Stimulated activated CD4-positive, alpha-beta T cell treated with anti-CD3 and anti-CD28 coated beads, Interleukin-1b, Interleukin-23, amount 100 ng/mL, for 4 hours (primary cell): ENCODE results near the gene CCDC86.
A peak's percentile ranks its signal among the peaks of the same experiment; 100 is the strongest.
"Not testable (repeated sequence)": the region's sequence is repeated elsewhere in the genome, so short reads cannot be mapped to it uniquely, and the experiment has no call there.

Experiments
- DNase-seq, 2 donors: peaks; one replicate each; pipeline ENCODE4 v3.0.0-alpha.2; 2020; ENCODE audit warnings: low read depth in 2 of 2

The CCDC86 gene

GRCh38 chr11:60841797-60842667 lies at the start of gene CCDC86:
CCDC86 (plus strand) TSS chr11:60842113; CDS start chr11:60842125, 12 bp downstream.
- DNase-seq: peak; percentile 98 to 99

DNA sequence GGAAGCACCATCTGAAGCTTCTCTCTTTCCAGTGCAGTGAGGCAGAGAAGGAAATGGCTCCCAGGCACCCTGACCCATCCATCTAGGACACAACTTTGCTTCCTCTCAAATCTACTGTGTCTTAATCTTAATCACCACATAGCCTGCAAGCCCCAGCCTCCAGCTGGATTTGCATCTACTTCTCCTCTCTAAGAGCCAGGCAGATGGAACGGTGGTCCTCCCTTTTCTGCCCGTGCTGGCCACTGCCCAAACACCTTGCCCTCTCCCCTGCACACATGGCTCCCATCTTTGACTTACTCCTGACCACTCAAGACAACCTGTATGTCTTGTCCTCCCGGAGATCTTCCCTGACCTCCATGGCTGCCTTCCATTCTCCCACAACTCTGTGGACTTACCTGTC lies 49.4 kb upstream of the CCDC86 start:
- DNase-seq: no peak

- no peak for DNase-seq
Measured at GRCh38 chr11:60795291-60795690, 46.6 kb upstream of the CCDC86 start.

DNA sequence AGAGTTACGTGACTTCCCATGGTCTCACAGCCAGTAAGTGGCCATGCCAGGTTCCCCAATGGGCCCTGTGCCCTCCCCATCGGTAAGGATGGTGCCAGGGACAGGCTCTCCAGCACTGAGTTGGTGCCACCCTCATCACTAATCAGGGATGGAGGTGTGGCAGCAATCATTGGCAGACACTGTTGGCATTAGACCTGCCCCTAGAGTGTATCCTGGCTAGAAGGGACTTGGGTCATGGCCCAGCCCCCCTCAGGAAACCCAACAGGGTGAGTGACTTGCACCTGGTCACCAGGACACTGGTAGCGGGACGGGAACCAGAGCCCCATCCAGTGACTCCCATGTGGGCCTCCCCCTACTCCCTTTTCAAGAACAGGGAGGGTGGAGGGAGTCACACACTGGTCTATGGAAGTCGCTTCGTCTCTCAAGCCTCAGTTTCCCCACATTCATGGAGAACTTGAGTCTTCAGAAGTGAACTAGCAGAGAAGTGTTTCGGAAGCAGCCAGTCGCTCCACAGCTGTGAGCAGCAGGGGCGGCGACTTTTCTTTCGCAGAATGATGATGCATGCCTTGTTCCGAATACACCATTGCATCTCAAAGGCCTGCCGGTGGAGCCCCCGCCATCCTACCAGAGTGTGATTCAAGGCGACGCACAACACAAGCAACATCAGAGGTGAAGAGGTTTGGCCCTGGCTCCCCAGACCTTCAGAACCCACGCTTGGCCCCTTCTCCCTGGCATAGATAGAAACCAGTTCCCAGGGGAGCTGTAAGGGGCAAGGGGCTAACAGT lies 43.9 kb upstream of the CCDC86 start:
- no peak for DNase-seq

DNA sequence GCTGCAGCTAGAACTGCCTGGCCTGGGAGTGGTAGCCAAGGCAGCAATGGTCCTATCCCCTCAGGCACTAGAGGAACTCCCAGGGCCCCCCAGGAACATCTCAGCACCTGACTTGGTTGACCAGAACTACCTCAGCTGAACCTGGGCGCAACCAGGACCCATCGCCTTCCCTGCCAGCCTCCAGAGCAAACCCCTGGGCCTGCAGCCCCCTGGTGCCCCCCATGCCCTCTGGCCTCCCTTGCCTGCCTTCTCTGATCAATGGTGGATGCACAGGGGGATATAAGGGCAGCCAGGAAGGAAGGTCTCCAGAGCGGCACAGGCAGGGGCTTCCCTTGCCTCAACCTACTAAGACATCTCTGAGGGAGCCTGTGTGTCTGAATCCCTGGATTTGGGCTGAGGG lies 43.3 kb upstream of the CCDC86 start:
- no peak for DNase-seq

DNA sequence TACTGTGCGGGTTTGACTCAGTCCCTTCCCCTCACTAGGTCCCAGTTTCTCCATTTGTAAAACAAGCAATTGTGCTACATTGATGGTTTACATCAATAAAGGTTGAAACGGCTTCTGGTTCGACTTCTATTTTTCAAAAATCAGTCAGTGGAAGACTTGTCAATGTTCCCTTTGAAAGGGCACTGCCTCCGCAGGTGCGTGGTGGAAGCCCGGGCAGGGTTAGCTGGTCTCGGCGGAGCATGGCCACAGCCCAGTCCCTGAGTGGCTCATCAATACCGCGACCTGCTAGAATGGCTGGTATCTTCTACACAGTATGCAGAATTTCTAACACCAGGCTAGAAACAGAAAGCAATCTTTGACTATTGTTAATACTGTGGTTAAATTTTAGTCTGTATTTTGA lies 40.7 kb upstream of the CCDC86 start:
- no peak for DNase-seq

DNA sequence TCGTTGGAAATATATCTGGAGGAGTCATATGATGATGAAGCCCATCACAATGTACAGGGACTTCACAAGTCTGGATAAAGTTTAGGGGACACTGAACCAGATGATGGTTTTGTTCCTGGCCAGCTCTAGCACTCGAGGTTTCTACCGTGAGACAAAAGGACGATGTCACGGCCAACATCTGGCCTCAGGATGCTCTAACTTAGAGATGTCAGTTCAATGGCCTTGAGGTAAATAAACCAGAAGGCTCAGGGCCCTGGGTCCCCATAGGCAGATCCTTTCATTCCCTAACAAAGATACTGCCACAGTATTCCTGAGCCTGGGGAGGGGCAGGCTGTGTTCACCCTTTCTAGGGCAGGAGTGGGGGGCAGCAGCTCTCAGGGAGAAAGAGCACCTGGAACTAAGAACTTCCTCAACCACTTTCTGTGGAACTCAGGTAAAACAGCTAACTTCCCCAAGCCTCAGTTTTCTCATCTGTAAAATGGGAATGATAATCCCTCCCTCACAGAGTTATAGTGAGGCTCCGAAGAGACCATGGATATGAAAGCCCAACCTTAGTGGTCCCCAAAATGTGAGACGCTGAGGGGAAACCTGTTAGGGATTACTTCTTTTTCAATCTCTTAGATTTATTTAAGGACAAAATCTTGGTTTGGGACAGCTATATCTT lies 38.5 kb upstream of the CCDC86 start:
- no peak for DNase-seq

DNA sequence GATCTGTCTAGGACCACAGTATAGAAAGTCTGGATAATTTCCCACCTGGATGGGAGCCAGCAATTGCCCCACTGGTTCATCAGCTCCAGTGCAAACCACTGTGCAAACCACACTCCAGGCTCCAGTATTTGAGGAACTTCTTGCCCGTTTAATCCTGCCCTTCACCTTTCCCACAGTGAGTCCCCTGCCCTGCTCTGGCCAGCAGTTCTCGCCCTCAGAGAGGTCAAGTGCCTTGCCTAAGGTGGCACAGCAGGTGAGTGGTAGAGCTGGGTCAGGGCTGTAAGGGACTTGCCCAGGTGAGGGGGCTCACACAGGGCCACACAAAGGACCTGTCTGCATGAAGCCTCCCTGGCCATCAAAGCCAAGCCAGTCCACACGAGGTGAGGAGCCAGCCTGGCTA lies 32.7 kb upstream of the CCDC86 start:
- no peak for DNase-seq

DNA sequence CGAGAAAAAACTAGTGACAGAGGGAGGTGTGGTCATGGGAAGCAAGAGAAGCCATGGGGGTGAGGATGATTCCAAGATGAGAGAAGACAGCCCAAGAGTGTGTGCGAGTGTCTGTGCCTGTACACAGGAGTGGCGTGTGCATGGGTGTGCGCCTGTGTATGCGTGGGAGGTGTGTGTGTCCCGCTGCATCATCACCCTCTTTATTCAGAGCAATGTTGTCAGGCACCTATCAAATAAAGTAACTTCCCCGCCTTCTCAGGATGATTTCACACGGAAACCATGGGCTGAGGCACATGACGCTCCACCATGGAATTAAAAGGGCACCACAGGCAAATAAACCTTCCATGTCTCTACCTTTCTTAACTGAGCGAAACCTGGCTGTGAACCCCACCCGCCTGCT lies 32.2 kb upstream of the CCDC86 start:
- no peak for DNase-seq

- DNase-seq: no peak
Measured at GRCh38 chr11:60810151-60810550, 31.8 kb upstream of the CCDC86 start.

DNA sequence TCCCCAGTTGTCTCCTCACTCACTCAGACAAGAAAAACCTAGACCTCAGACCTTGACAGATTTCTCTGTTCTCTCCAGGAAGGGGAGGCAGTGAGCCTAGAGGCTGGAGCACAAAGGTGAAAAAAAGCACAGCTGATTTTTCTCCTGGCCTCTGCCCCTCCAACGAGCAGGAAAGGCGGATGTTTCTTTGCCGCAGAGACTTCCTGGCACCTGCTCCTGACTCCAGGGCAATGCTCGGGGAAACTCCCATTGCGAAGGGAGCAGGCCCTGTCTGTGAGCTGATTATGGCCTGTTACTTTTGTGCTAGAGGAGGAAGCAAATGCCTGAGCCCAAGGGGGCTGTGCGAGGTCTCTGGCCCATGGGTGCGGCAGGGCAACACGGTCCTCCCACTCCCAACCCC lies 31.3 kb upstream of the CCDC86 start:
- no peak for DNase-seq

GRCh38 chr11:60813324-60813723 lies 28.6 kb upstream of the CCDC86 start:
- no peak for DNase-seq

GRCh38 chr11:60814112-60814511 lies 27.8 kb upstream of the CCDC86 start:
- no peak for DNase-seq

GRCh38 chr11:60816590-60817157 lies 25.2 kb upstream of the CCDC86 start:
- no peak for DNase-seq

DNA sequence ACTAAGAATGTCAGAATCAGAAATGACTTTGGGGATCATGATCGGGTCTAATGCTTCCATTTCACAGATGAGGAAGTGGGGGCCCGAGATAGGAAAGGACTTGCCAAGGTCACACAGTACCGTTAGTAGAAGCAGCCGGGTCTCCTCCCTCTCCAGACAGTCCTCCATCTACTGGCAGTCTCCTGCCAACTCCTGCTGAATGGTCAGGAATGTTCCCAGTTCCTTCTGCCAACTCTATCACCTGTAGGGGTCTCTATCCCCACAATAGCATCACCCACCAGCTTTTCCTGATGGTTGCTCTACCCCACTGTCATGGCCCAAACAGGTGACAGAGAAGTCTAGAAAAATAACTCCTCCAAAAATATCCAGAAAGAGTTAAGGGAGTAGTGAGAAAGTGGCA lies 23.9 kb upstream of the CCDC86 start:
- DNase-seq: no peak

DNA sequence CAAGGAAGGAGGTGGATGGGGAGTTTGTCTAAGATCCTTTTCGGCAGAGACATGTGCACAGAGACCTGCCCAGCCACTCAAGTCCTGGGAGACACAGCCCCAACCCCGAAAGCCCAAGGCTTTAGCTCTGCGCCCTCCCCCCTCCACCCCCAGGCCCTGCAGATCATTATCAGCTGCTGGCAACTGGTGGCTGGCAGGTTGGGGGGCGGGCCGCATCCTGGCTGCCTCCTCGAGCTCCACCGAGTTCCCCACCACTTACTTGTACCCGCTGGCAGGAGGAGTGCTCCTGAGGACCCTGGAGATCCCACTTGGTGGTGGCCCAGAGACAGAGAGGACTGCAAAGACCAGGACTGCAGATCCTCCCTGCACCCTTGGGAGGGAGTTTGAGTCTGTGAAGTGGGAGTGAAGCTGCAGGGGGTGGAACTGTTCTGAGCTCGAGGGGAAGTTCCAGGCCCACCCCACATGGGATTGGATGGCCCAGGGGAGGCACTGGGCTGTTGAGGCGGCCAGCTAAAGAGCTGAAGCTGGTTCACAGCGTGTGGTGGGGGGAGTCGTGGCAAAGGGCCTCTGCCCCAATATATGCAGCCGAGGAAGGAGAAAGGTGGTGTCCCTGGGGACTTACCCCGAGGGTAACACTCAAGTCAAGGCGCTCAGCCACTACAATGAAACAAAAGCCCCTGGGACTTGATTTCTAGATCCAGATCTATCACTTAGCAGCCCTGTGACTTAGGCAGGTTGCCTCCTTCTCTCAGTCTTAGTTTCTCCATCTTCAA lies 19.9 kb upstream of the CCDC86 start:
- DNase-seq: no peak

DNA sequence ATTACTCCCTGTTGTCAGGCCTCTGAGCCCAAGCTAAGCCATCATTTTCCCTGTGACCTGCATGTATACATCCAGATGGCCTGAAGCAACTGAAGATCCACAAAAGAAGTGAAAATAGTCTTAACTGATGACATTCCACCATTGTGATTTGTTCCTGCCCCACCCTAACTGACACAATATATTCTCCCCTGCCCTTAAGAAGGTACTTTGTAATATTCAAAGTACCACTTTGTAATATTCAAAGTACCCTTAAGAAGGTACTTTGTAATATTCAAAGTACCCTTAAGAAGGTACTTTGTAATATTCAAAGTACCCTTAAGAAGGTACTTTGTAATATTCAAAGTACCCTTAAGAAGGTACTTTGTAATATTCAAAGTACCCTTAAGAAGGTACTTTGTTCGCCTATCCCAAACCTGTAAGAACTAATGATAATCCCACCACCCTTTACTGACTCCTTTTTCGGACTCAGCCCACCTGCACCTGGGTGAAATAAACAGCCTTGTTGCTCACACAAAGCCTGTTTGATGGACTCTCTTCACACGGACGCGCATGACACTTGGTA lies 18.1 kb upstream of the CCDC86 start:
- DNase-seq: not testable (repeated sequence)

DNA sequence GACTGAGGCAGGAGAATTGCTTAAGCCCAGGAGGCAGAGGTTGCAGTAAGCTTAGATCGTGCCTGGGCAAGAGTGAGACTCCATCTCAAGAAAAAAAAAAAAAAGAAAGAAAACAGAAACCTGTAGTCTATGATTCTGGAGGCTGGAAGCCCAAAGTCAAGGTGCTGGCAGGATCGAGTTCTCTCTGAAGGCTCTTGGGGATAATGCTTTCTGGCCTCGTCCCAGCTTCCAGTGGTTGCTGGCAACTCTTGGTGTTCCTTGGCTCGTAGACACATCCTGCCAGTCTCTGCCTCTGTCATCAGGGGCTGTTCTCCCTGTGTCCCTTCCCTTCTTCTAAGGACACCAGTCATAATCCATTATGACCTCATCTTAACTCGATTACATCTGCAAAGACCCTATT lies 16.8 kb upstream of the CCDC86 start:
- no peak for DNase-seq

GRCh38 chr11:60825790-60826189 lies 16.1 kb upstream of the CCDC86 start:
- DNase-seq: no peak

DNA sequence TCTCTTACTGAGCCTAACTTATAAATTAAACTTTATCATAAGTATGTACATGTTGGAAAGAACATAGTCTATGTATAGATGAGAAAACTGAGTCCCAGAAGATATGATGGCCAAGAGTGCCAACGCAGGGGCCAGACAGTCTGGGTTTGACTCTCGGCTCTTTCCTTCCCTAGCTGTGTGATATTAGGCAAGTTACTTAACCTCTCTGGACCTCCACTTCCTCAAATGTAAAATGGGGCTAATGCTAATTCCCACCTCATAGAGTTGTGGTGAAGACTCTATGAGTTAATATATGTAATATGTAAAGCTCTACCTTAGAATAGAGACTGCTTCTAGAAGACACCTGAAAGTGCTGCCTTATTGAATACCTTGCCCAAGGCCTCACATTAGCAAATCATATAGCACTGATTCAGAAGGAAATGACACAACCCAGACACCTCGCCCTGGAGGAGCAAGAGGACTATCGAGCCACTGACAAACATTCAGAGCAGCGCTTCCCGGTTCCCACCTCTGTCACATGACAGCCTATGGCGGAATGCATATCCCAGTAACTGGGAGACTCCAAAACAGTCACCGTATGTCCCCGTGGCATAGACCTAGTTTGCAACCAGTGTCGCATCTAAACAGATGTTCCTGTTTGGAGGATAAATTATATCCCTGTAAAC lies 11.3 kb upstream of the CCDC86 start:
- no peak for DNase-seq

DNA sequence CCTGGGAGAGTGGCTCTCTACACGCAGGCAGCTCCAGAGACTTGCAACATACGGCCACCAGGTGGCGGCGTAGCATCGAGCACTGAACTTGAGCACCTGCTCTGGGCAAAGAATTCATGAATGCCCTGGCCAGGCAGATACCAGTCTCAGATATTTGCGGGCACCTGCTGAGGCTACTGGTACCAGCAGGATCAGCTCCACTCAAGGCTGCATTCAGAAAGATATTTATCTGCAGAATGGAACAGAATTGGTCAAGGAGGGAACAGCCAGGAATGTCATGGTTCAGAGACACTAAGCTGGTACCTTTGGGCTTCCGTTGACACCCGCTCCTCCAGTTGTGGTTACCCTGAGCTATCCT lies 10.8 kb upstream of the CCDC86 start:
- peak; percentile 72 to 73 for DNase-seq
